Measurements from ENCODE around the gene POLR3K.
A peak's percentile ranks its signal among the peaks of the same experiment; 100 is the strongest.

POLR3K gene

DNA sequence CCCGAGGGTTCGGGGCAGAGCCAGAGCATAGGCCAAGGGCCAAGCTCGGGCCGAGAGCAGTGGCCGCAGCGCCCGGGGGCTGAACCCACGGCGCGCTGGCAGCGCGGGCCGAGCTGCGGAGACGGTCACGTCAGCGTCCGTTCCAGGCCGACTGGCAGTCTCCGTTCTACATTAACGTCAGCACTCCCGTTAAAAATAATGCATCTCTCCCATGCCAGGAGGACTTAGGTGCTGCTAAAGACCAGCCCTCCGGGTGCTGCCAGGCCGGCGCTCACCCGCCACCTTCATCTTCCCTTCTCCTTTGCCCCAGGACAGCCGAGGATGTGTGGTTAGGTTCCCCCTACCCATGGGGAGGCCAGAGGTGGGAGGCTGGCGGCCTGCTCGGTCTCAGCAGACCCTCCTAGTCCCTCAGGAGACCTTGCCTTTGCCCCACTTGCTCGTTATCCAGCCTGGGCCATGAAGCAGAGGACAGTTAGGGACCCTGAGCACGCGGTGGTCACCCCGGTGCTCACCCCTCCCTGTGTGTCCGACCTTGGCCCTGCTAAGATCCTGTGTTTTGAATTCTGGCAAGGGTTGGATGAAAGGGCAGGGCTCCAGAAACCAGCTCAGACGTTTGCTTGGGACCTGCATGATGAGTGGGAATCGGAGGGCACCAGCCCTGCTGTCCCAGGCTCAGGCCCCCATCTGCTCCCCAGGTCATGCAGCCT, 25.2 kb upstream of the POLR3K start:
- no peak for DNase-seq

DNA sequence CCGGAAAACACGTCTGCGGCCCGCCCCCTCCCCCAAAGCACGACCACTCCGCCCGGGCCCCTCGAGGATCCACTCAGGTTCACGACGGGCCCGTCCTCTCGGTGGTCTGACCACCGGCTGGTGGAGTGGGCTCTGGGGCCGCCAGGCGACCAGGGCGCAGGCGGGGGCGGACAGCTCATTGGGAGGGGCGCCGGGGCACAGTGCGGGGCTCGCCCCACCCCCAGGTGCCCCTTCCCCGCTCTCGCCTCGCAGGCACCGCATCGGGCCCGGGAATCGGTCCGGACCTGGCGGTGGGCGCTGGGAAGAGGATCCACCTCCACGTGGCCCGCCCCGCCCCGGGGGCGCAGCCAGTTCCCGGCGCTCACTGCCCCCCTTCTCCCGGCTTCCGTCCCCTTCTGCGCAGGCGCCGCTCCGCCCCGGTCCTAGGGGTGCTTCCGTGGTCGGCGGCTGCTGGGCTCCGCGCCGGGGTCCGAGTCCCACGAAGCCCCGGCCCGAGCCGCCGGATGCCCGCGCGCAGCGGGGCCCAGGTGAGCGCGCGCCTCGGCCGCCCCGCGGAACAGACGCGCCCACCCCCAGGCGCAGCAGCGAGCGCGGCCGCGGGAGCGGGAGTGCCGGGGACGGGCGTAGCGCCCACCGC, 24.5 kb upstream of the POLR3K start, which contains the start of gene MPG:
Gene MPG, plus strand, starts transcription at position 419 of the 637 bp plus-strand sequence. Its CDS starts 85 bp downstream, at position 504.
- DNase-seq: peak; percentile 86

- DNase-seq: peak; percentile 37
Observed at GRCh38 chr16:77273-77806, 23.9 kb upstream of the POLR3K start.

DNA sequence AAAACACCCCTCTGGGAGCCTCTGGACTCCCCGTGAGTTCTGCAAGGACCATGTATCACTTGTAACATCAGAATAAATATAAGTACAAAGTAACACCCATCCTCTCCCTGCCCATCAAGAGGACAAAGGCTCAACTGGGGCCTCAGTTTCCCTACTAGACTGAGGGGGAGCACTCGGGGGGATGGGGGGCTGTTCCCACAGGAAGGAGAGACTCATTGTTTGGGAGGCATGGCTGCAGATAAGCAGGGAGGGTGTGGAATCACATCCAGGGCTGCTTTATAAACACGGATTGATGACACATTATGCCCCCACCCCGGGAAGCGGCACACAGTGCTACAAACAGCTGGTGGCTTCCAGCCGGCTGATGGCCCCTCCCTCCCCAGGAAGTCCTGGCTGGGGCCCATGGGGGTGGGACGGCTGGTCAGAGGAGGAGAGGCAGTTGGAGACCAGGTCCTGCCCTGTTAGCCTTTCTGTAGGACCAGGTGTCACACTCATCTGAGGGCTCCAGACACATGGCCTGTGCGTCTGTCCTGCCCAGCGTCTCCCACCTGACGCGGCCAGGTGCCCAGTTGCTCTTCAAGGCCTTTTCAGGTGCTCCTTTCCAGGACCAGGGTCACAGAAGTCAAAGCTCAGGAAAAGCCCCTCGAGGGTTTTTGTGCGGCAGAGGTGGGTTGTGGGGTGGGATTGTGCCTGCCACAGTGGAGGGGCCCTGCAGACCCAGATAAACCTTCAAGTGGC, 23.3 kb upstream of the POLR3K start:
- no peak for DNase-seq

DNA sequence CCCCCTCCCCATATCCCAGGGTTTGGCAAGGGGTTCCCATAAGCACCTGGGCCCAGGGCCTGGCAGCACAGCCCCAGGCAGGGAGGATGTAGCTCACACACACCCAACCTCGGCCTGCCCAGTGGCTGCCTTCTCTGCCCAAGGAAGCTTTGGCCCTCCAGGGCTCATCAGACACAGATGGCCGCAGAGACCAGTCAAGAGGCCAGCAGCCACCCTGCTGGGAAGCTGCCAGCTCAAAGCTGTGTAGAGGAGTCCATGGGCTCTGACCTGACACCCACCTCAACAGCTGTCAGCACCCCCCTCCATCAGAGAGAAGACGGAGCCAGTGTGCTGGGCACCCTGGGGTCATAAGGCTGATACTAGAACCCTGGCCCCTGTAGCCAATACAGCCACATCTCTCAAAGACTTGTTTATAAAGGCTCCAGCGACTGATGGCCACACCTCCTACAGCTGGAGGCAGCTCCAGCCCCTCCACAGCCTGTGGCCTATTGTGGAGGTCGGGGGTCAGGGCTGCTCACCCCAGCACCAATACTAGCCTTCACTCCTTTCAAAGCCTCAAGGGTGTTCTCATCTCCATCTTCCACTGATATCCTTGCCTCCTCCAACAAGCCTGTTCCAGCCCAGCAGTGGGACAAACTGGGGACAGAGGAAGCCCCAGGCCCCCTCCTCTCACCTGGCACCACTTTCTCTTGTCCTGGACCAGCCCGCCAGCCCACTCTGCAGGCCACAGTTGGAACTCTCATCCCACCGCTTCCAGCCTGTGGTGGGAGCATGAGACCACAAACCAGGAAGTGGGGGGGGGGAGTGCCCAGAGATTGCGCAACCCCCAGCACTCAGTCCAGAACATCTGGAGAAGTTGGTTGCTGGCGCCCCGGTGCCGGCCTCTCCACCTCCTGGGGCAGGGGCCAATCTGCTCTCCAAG, 22.4 kb upstream of the POLR3K start:
- DNase-seq: no peak

GRCh38 chr16:74747-75334, 21.4 kb upstream of the POLR3K start:
- no peak for DNase-seq

- DNase-seq: no peak
Observed at GRCh38 chr16:74051-74746, 20.8 kb upstream of the POLR3K start.

GRCh38 chr16:72561-73548, 19.4 kb upstream of the POLR3K start, which contains the start of gene RHBDF1:
TSS of gene RHBDF1 (minus strand) at chr16:72631. CDS start at chr16:65015, 7,616 bp downstream.
- no peak for DNase-seq

- DNase-seq: no peak
Observed at GRCh38 chr16:71540-72401, 18.4 kb upstream of the POLR3K start.

GRCh38 chr16:71210-71539, 17.8 kb upstream of the POLR3K start:
- no peak for DNase-seq

GRCh38 chr16:69181-69580, 15.8 kb upstream of the POLR3K start:
- DNase-seq: no peak

DNA sequence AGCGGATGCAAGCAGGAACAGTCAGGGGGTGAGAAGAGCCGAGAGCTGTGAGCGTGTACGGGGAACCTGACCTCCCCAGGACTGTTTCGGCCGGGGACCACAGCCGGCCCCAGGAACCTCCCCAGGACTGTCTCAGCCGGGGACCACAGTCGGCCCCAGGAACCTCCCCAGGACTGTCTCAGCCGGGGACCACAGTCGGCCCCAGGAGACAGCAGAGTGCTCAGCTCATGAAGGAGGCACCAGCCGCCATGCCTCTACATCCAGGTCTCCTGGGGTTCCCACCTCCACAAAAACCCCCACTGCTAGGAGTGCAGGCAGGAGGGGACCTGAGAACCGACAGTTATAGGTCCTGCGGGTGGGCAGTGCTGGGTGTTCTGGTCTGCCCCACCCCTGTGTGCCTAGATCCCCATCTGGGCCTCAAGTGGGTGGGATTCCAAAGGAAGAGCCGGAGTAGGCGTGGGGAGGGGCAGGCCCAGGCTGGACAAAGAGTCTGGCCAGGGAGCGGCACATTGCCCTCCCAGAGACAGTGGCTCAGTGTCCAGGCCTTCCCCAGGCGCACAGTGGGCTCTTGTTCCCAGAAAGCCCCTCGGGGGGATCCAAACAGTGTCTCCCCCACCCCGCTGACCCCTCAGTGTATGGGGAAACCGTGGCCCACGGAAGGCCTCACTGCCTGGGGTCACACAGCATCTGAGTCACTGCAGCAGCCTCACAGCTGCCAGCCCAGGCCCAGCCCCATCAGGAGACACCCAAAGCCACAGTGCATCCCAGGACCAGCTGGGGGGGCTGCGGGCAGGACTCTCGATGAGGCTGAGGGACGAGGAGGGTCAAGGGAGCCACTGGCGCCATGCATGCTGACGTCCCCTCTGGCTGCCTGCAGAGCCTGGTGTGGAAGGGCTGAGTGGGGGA, 14.7 kb upstream of the POLR3K start:
- DNase-seq: no peak

GRCh38 chr16:67183-67791, 13.9 kb upstream of the POLR3K start:
- no peak for DNase-seq

DNA sequence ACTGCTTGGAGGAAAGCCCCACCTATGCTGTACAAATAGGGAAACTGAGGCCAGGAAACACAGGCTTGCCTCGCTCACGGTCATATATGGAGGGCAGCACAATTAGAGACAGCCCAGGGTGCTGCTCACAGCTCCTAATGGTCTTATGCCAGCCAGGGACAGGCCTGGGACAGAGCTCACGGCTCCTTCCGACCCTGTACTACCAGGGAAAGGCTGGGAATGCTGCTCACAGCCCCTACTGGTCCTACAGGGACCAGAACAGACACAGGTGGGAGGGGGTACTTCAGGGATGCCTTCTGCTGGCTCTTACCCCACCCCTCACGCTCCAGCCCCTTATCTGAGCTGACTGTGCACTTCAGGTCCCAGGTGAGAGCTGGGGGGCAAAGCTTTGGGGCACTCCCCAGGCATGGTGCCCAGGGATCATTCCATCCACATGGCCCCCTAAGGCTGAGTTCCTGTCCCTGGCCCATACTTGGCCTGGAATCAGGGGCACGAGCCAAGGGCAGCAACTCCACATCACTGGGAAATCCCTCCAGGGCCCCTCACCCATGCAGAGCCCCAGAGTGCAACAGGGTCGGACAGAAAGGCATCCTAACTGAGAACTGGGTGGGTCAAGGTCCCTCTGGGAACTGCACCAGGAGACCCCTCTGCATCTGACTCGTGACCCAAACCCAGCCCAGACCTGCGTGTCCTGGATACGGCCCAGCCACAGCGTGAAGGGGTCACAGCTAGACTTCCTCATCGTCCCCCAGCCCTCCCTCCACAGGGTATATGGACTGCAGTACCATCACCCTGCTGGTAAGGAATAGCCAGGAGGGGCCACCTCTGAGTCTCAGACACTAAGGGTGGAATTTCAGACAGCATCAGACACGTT, 13.1 kb upstream of the POLR3K start:
- DNase-seq: no peak

DNA sequence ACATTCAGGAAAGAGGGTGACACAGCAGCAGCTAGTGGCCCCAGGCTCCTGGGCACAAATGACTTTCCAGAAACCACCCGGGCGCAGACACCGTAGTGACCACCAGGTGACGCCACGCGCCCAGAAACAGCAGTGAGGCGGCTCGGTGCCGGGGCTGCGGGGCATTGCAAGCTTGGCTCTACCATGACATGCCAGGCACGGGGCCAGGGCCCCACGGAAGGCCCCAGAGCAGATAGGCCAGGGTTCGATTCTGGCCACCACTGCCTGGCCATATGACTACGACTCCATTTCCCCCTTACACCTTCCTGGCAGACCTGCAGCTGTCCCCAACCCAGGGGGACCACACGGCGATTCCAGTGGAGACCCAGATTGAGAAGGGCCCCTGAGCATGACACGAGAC, 12.3 kb upstream of the POLR3K start:
- DNase-seq: peak; percentile 85

DNA sequence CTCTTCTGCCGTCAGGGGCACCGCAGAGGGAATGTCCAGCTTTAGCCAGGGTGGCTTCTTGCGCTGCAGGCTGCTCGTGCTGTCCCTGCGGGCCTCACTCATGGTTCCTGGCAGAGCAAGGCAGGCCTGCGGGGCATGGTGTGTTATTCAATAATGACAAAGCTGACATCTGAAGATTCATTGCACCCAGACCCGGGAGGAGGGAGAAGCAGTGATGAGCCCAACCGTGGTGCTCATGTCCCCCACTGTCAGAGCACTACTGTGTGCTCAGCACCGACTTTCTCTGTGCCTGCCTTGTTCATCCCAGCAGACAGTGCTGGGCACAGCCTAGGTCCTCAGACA, 11.5 kb upstream of the POLR3K start:
- no peak for DNase-seq

Measured in activated naive CD4-positive, alpha-beta T cell treated with Interleukin-2 at 50 U/mL for 16 hours (primary cell).